ENCODE data around the gene CD99L2.

DNA sequence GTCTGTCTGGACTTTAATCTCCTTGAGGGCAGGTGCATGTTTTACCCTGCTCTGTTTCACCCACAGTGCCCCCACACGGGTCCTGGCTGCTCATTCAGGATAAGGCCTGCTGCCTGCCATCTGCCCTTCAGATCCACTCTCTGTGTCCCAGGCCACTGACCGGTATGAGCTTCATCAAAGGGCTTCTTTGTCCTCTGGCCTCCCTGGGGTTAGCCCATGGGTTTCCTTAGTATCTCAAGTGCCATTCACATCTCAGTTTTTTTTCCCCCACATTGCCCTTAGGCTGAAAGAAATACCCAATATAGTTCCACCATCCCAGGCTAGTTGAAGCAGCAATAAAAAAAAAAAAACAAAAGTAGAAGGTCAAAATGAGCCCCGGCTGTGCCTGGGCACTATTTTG lies 9.3 kb downstream of the CD99L2 start:
- TF ChIP-seq FOXA1 (IDR thresholded peaks at IDR 0.05) = no peak
- TF ChIP-seq BHLHE40 (IDR thresholded peaks at IDR 0.05; ENCODE audit: borderline replicate concordance) = no peak
- TF ChIP-seq FOXM1 (IDR thresholded peaks at IDR 0.05; ENCODE audit: borderline replicate concordance) = no peak
- no peak for TF ChIP-seq SP1 (IDR thresholded peaks at IDR 0.05)
- TF ChIP-seq ELF4 (IDR thresholded peaks at IDR 0.05) = no peak
- TF ChIP-seq, protein P1, sequence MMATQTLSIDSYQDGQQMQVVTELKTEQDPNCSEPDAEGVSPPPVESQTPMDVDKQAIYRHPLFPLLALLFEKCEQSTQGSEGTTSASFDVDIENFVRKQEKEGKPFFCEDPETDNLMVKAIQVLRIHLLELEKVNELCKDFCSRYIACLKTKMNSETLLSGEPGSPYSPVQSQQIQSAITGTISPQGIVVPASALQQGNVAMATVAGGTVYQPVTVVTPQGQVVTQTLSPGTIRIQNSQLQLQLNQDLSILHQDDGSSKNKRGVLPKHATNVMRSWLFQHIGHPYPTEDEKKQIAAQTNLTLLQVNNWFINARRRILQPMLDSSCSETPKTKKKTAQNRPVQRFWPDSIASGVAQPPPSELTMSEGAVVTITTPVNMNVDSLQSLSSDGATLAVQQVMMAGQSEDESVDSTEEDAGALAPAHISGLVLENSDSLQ (IDR thresholded peaks at IDR 0.05) = no peak
- TF ChIP-seq HDGF (IDR thresholded peaks at IDR 0.05; ENCODE audit: borderline replicate concordance) = no peak
- no peak for TF ChIP-seq SUZ12 (IDR thresholded peaks at IDR 0.05)
- TF ChIP-seq ZNF384 (IDR thresholded peaks at IDR 0.05) = no peak
- TF ChIP-seq TARDBP (IDR thresholded peaks at IDR 0.05) = no peak
- no peak for TF ChIP-seq NFRKB (IDR thresholded peaks at IDR 0.05)
- TF ChIP-seq ARNT (IDR thresholded peaks at IDR 0.05) = no peak
